Ureter (tissue), 1 donor: Measurements from ENCODE around the gene COL4A1. TPM values are rescaled to one million over a fixed set of nuclear protein-coding genes. Genes with fewer than 3 reads are reported as not detected.

Experiments
- DNase-seq: peaks from one replicate; pipeline ENCODE4 v3.0.0-alpha.2; 2020; ENCODE audit warnings: low spot score
- total RNA-seq: library from RNA; stranded (reverse); gene quantifications from one replicate; pipeline ENCODE4 v1.2.4, GENCODE V29; 2023
- donor health status: DM: yes; HTN: yes; CAD: no.

COL4A1 gene
- total RNA-seq, 1 donor from 2014 or later = 144 TPM

- DNase-seq = peak; percentile 20
Measured at GRCh38 chr13:110274687-110275086, 32.3 kb downstream of the COL4A1 start.

GRCh38 chr13:110273254-110273653 lies 33.7 kb downstream of the COL4A1 start:
- DNase-seq = no peak

DNA sequence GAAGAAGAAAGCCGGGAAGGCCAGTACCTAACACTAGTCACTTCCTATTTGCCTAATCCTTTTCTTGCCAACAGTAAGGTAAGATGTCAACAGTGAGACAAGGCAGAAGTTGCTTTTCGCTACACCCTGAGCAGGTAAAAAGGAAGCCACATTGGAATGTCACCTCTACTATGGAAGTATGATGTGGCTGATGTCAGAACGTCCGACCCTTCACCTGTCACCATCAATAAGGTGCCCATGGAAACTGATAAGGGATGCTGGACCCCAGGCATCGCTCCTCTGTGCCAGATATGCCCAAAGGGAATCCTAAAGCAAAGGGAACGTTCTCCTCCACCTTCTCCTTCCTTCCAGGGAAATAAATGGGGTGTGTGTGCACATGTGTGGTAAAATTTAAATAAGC lies 34.3 kb downstream of the COL4A1 start:
- peak; percentile 12 for DNase-seq

DNA sequence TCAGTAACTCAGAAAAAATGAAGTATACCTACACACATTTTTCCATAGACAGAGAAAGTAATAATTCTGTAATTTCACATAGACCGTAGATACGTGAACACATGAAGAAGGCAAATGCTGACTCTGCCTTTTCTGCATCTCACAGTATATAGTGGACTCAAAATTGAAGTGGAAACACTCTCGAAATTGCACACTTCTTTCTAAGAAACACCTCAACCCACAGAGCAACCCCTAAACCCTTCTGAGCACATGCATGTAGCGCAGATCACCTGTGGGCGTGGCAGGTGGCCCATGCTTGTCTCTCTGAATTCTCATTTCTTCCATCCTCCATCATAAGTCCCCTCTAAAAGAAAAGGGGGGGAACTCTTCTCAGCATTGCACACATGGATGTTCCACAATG lies 34.7 kb downstream of the COL4A1 start:
- DNase-seq = peak; percentile 34

GRCh38 chr13:110271313-110271712 lies 35.6 kb downstream of the COL4A1 start:
- DNase-seq = peak; percentile 33

DNA sequence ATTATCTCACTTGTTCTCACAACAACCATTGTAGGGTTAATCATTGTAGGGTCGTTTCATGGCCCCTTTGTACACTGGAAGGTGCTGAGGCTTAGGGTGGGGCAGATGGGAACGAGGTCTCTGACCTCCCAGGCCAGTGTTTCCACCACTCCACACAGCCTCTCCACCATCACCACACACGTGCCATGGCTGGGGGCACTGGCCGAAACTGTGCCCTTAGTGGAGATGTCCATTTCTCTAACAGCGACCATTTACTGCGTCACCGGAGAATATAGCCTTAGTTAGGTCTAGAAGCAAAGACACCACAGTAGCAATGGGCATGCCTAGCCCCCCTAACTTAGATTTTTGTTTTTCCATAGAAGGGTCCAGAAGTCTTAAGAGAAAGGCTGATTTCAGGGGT lies 36.5 kb downstream of the COL4A1 start:
- DNase-seq = peak; percentile 17

DNA sequence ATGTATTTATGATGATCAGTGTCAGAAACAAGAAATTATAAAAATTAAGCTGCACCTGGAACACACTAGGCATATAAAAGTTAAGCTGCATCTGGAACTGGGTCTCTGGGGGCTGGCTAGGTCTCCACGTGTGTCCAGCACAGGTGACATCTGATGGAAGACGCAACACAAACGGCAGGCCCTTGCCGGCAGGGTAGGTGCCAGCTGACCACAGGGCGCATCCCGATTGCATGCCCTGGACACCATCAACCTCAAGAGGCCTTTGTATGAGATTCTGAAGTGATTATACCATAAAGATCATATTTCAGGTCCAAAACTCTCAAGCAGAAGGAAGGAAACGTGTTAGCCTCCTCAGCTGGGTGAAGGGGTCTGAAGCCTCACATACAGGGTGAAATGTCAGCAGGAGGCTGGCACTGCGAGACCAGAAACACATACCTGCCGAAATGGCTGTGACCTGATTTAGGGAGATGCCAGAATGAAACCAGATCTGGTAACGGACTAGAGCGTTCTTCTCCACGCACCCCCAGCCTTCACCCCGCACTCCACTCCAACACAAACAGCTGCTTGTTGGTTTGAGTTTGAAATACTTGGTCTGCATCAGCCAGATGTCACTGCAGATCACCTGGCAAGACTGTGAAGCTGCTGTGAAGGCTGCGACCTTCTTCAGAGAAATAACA lies 37.3 kb downstream of the COL4A1 start:
- DNase-seq = peak; percentile 19

DNA sequence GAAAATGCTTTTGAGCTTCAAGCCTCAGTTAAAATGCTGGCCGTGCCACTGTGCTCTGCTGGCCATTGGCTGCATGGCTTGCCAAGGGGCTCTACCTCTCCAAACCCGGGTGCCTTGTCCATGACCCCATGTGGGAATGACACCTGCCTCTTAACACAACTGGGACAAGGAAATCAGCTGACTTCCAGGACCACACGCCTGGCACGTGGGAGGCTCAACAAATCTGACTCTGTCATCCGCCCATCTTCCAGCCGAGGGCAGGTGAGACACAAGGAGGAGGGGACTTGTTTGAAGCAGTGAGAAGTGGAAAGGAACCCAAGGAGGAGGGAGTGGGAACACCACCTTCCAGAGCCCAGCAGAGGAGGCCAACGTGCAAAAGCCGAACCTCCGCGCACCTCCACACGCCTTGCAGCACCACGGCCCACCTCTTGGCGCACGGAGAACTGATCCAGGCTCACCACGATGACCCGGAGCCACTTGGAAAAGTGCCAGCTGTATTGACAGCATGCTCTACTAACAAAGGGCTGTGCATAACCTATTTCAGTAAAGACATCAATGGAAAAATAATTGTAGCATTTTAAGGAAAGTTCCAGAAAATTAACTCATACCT lies 38.3 kb downstream of the COL4A1 start:
- peak; percentile 40 for DNase-seq

DNA sequence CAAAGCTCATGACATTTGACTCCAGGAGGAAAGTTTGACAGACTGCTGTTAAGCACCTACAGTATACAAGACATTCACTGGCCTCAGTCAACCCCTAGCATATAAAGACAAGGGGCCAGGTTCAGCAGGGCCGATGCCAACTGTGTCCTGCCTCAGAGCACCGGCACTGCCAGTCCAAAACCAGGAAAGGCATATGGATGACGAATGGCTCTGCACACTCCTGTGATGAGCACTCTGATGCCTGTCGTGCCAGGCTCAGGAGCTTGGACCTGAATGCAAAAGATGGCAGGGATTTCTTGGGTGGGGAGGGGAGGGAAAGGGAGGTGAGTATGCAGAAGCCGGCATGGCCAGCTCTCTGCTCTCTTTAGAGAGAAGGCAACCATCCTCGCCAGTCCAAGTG lies 38.9 kb downstream of the COL4A1 start:
- DNase-seq = peak; percentile 38

- DNase-seq = peak; percentile 34
Measured at GRCh38 chr13:110266983-110267382, 40.0 kb downstream of the COL4A1 start.

- no peak for DNase-seq
Measured at GRCh38 chr13:110266431-110266809, 40.5 kb downstream of the COL4A1 start.

- DNase-seq = peak; percentile 68
Measured at GRCh38 chr13:110265682-110266430, 41.1 kb downstream of the COL4A1 start.

- peak; percentile 36 for DNase-seq
Measured at GRCh38 chr13:110265341-110265681, 41.6 kb downstream of the COL4A1 start.

GRCh38 chr13:110264685-110265275 lies 42.2 kb downstream of the COL4A1 start:
- DNase-seq = no peak

- DNase-seq = no peak
Measured at GRCh38 chr13:110263888-110264287, 43.1 kb downstream of the COL4A1 start.

DNA sequence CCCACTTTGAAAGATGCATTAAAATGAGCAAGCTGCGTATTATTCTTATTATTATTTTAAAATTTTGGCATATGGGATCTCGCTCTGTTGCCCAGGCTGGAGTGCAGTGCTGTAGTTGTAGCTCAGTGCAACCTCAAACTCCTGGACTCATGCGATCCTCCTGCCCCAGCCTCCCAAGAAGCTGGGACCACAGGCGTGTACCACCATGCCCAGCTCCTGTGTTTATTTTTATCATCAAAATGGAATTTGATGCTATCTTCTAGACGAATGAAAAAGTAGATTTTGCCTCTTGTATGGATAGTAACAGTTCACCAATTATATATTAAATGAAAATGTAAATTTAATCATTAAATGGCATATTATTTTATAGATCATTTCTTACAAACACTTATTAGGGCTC lies 43.6 kb downstream of the COL4A1 start:
- no peak for DNase-seq

- DNase-seq = peak; percentile 25
Measured at GRCh38 chr13:110262508-110263291, 44.3 kb downstream of the COL4A1 start.

DNA sequence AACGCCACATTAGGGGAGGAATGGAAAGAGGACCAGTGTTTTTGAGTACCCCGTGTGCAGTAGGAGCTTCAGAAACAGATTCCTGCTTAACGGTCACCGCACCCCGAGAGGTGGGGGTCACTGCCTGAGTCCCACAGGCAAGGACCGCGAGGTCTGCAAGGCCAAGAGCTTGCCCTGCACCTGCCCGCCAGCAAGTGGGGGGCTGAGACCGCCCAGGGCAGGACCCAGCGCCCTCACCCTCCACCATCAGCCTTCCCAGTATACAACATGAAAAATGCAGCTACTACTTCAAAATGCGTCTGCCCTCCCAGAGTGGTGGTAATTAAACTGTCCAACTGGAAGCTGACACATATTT lies 44.9 kb downstream of the COL4A1 start:
- DNase-seq = peak; percentile 4

GRCh38 chr13:110261166-110262081 lies 45.5 kb downstream of the COL4A1 start:
- DNase-seq = peak; percentile 26

DNA sequence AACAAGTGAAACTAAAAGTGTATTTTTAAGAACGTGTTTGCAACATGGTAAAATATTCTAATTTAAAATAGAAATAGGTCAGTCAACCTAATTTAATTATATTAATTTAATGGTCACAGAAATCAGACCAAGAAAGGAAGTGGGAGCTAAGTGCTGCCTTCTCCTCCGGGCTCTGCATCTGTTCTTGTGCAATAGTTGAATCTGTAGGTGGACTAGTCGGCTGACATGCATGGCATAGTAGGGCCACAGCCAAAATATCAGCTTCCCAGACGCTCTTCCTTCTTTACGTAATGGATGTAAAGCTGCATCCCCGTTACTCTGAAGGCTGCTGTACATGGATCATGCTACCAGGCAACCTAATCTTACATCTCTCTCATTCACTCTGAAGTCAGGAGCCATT lies 47.3 kb downstream of the COL4A1 start:
- no peak for DNase-seq
